Measurements from ENCODE around the gene TENM3. TPM values are rescaled to one million over a fixed set of nuclear protein-coding genes. Genes with fewer than 3 reads are reported as not detected.

The TENM3 gene
- total RNA-seq, 1 donor from 2014 or later = 11.0 TPM

- no peak for DNase-seq (ENCODE audit: extremely low spot score in 2 of 2)
- H3K36me3 ChIP-seq = no peaks in the 10 kb centered on the region
- no peaks in the 10 kb centered on the region for H3K9me3 ChIP-seq
- intact Hi-C loops (cut with DNase I) = no loop called here
- H3K4me3 ChIP-seq = no peak overlapping the region
- TF ChIP-seq CTCF (IDR thresholded peaks at IDR 0.05) = no peak
- no peak for TF ChIP-seq POLR2A (IDR thresholded peaks at IDR 0.05)
- TF ChIP-seq POLR2AphosphoS5 (IDR thresholded peaks at IDR 0.05; ENCODE audit: insufficient read depth in 1 of 2, low read depth in 1 of 2) = no peak
- no peaks in the 10 kb centered on the region for H3K4me1 ChIP-seq
- peak overlapping the region; percentile 6 for H3K27ac ChIP-seq
- H3K27me3 ChIP-seq = no peaks in the 10 kb centered on the region
These were observed 456.0 kb downstream of the TENM3 start for GRCh38 chr4:182699201-182699600.

GRCh38 chr4:182699795-182700194, 456.6 kb downstream of the TENM3 start:
- no peaks in the 10 kb centered on the region for H3K27me3 ChIP-seq
- intact Hi-C loops (cut with DNase I) = no loop called here
- TF ChIP-seq CTCF (IDR thresholded peaks at IDR 0.05) = no peak
- no peak for TF ChIP-seq POLR2A (IDR thresholded peaks at IDR 0.05)
- no peak for TF ChIP-seq POLR2AphosphoS5 (IDR thresholded peaks at IDR 0.05; ENCODE audit: insufficient read depth in 1 of 2, low read depth in 1 of 2)

GRCh38 chr4:182700362-182701160, 457.4 kb downstream of the TENM3 start:
- no peak for DNase-seq (ENCODE audit: extremely low spot score in 2 of 2)
- no peaks in the 10 kb centered on the region for H3K4me1 ChIP-seq
- no peaks in the 10 kb centered on the region for H3K36me3 ChIP-seq
- H3K4me3 ChIP-seq = no peak overlapping the region
- H3K9me3 ChIP-seq = no peaks in the 10 kb centered on the region
- H3K27ac ChIP-seq = no peak overlapping the region
- no peak for TF ChIP-seq POLR2A (IDR thresholded peaks at IDR 0.05)
- TF ChIP-seq CTCF (IDR thresholded peaks at IDR 0.05) = no peak
- TF ChIP-seq POLR2AphosphoS5 (IDR thresholded peaks at IDR 0.05; ENCODE audit: insufficient read depth in 1 of 2, low read depth in 1 of 2) = no peak
- H3K27me3 ChIP-seq = no peaks in the 10 kb centered on the region
- intact Hi-C loops (cut with DNase I) = no loop called here

More at GRCh38 chr4:182699795-182700194, 456.6 kb downstream of the TENM3 start:
- no peak for DNase-seq (ENCODE audit: extremely low spot score in 2 of 2)
- no peaks in the 10 kb centered on the region for H3K4me1 ChIP-seq
- no peaks in the 10 kb centered on the region for H3K9me3 ChIP-seq
- H3K36me3 ChIP-seq = no peaks in the 10 kb centered on the region
- H3K27ac ChIP-seq = no peak overlapping the region
- H3K4me3 ChIP-seq = no peak overlapping the region

DNA sequence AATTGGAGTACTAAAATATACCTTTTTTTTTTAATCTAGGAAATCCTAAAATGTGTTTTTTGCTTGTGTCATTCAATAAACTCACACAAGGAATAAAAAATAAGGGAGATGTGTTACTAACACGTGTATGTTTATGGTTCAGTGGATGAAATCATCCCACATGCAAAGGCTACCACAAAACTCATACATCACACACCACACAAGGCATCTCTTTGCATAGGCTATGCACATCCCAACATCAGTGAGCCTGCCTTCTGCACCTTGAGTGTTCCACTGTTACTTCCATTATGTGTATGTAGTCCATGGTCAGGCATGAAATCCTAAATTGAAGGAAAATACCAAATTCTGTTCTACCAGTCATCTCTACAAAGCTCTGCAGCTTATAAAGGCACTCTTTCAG, 460.9 kb downstream of the TENM3 start:
- Histone ChIP-seq H3K9me3 (no peaks in the 10 kb centered on the region), H3K4me3 (no peak overlapping the region), H3K27ac (no peak overlapping the region), H3K36me3 (no peaks in the 10 kb centered on the region), H3K4me1 (no peaks in the 10 kb centered on the region), H3K27me3 (no peaks in the 10 kb centered on the region)
- TF ChIP-seq POLR2AphosphoS5 (IDR thresholded peaks at IDR 0.05; ENCODE audit: insufficient read depth in 1 of 2, low read depth in 1 of 2) (no peak), POLR2A (IDR thresholded peaks at IDR 0.05) (no peak)
- DNase-seq (ENCODE audit: extremely low spot score in 2 of 2) = no peak
- intact Hi-C loops (cut with DNase I) = no loop called here

DNA sequence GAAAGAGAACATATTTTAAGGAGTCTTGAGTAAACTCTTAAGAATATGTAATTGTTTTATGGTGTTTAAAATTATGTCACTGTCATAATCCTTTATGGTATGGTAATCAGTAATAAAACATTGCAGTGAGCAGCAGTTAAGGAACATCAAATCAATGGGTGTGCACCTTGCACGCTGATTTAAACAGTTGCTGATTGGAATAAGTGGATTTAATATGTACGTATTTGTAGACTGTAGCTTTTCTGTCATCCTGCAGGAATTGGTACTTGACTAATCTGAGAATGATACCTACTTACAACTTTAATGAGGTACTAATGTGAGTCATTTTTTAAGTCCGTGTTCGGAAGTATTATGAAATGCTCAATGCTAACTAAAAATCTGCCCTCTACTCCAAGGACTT, 461.7 kb downstream of the TENM3 start:
- intact Hi-C loops (cut with DNase I) = no loop called here
- no peak overlapping the region for H3K4me3 ChIP-seq
- no peak for TF ChIP-seq POLR2AphosphoS5 (IDR thresholded peaks at IDR 0.05; ENCODE audit: insufficient read depth in 1 of 2, low read depth in 1 of 2)
- no peak for TF ChIP-seq POLR2A (IDR thresholded peaks at IDR 0.05)
- TF ChIP-seq CTCF (IDR thresholded peaks at IDR 0.05) = no peak
- H3K27ac ChIP-seq = no peak overlapping the region
- no peaks in the 10 kb centered on the region for H3K9me3 ChIP-seq
- H3K36me3 ChIP-seq = no peaks in the 10 kb centered on the region
- H3K4me1 ChIP-seq = no peaks in the 10 kb centered on the region
- no peaks in the 10 kb centered on the region for H3K27me3 ChIP-seq
- DNase-seq (ENCODE audit: extremely low spot score in 2 of 2) = no peak

Data from vagina (tissue), 2 donors.